Ovary (tissue), 3 donors: ENCODE data around the gene HES5.

Experiments
- CTCF ChIP-seq, 3 donors: fragments of 450-650 bp in 2 of 3; fragments of 200-600 bp in 1 of 3; IDR thresholded peaks; one replicate each; pipeline versions ENCODE4 v1.5.1 to v1.8.0; 2016 to 2022; ENCODE audit warnings: antibody characterized with exemption in 3 of 3, mild to moderate bottlenecking in 1 of 3
- POLR2A ChIP-seq: fragments of 450-650 bp; IDR thresholded peaks from one replicate; pipeline ENCODE4 v1.6.1; 2017; ENCODE audit warnings: antibody characterized with exemption, mild to moderate bottlenecking, moderate library complexity
- donor health status: DM: no; HTN: no; CAD: no.

- TF ChIP-seq CTCF (IDR thresholded peaks at IDR 0.05) (no peak), POLR2A (no peak)
Observed at GRCh38 chr1:2499260-2499659, 30.8 kb downstream of the HES5 start.
